ENCODE data around the gene SCO1. TPM values are rescaled to one million over a fixed set of nuclear protein-coding genes. Genes with fewer than 3 reads are reported as not detected.
"Not testable (repeated sequence)": the region's sequence is repeated elsewhere in the genome, so short reads cannot be mapped to it uniquely, and the experiment has no call there.

SCO1 gene
- total RNA-seq, 2 experiments from 2014 or later = 39.7 to 42.3 TPM

GRCh38 chr17:10724546-10725195 is 27.3 kb upstream of the SCO1 start:
- DNase-seq (no peak), ATAC-seq (no peak)
- Mint-ChIP-seq H3K27ac (no peak overlapping the region), H3K9me3 (ENCODE audit: low read depth) (no peaks in the 10 kb centered on the region), H3K27me3 (no peaks in the 10 kb centered on the region), H3K4me1 (peaks cover 16% of the 10 kb centered on the region), H3K36me3 (ENCODE audit: low read depth) (no peaks in the 10 kb centered on the region), H3K4me3 (no peak overlapping the region)
- intact Hi-C loops (cut with DNase I, micrococcal nuclease) = no loop called here
- ChIA-PET CTCF (interaction anchor here (0.6 kb wide), 1 partner anchor 13 kb away, joined by 3 read pairs; no protein-coding TSS in a partner anchor), POLR2A (no interaction called here)

GRCh38 chr17:10718547-10718946 is 21.2 kb upstream of the SCO1 start:
- Mint-ChIP-seq H3K27ac (no peak overlapping the region), H3K27me3 (no peaks in the 10 kb centered on the region), H3K4me3 (no peak overlapping the region), H3K9me3 (ENCODE audit: low read depth) (no peaks in the 10 kb centered on the region), H3K4me1 (peaks cover 7% of the 10 kb centered on the region), H3K36me3 (ENCODE audit: low read depth) (peaks cover 8% of the 10 kb centered on the region)
- CTCF ChIA-PET = interaction anchor here (1.7 kb wide), 1 partner anchor 18 kb away, joined by 4 read pairs; no protein-coding TSS in a partner anchor
- DNase-seq (no peak), ATAC-seq (no peak)
- intact Hi-C loops (cut with DNase I, micrococcal nuclease) = no loop called here
- POLR2A ChIA-PET = no interaction called here

GRCh38 chr17:10716218-10716617 is 18.9 kb upstream of the SCO1 start:
- peaks cover 7% of the 10 kb centered on the region for H3K4me1 Mint-ChIP-seq
- no peak for ATAC-seq
- CTCF ChIA-PET = no interaction called here

GRCh38 chr17:10713318-10713717 is 16.0 kb upstream of the SCO1 start:
- peaks cover 37% of the 10 kb centered on the region for H3K36me3 Mint-ChIP-seq (ENCODE audit: low read depth)
- H3K27me3 Mint-ChIP-seq = no peaks in the 10 kb centered on the region
- intact Hi-C loops (cut with DNase I, micrococcal nuclease) = no loop called here
- no peak for ATAC-seq
- no peaks in the 10 kb centered on the region for H3K9me3 Mint-ChIP-seq (ENCODE audit: low read depth)
- H3K4me1 Mint-ChIP-seq = peaks cover 7% of the 10 kb centered on the region
- H3K4me3 Mint-ChIP-seq = no peak overlapping the region
- no peak for DNase-seq
- ChIA-PET POLR2A (no interaction called here), CTCF (no interaction called here)
- no peak overlapping the region for H3K27ac Mint-ChIP-seq

More at GRCh38 chr17:10716218-10716617, 18.9 kb upstream of the SCO1 start:
- no peak overlapping the region for H3K4me3 Mint-ChIP-seq
- H3K27me3 Mint-ChIP-seq = no peaks in the 10 kb centered on the region
- no peaks in the 10 kb centered on the region for H3K9me3 Mint-ChIP-seq (ENCODE audit: low read depth)
- POLR2A ChIA-PET = no interaction called here
- no peak for DNase-seq
- intact Hi-C loops (cut with DNase I, micrococcal nuclease) = no loop called here
- no peak overlapping the region for H3K27ac Mint-ChIP-seq
- peaks cover 20% of the 10 kb centered on the region for H3K36me3 Mint-ChIP-seq (ENCODE audit: low read depth)

GRCh38 chr17:10705727-10706126 is 8.4 kb upstream of the SCO1 start:
- H3K27ac Mint-ChIP-seq = peak overlapping the region; percentile 61
- no peak for DNase-seq
- ChIA-PET POLR2A (no interaction called here), CTCF (interaction anchor here (0.6 to 1.3 kb wide), 2 partner anchors 9 to 14 kb away, joined by 4 read pairs; no protein-coding TSS in a partner anchor)
- peaks cover 47% of the 10 kb centered on the region for H3K4me1 Mint-ChIP-seq
- ATAC-seq = no peak
- peaks cover 46% of the 10 kb centered on the region for H3K36me3 Mint-ChIP-seq (ENCODE audit: low read depth)
- H3K9me3 Mint-ChIP-seq (ENCODE audit: low read depth) = no peaks in the 10 kb centered on the region
- H3K27me3 Mint-ChIP-seq = no peaks in the 10 kb centered on the region
- intact Hi-C loops (cut with DNase I, micrococcal nuclease) = no loop called here
- no peak overlapping the region for H3K4me3 Mint-ChIP-seq

GRCh38 chr17:10702574-10702973 is 5.2 kb upstream of the SCO1 start:
- Mint-ChIP-seq H3K36me3 (ENCODE audit: low read depth) (peaks cover 39% of the 10 kb centered on the region), H3K4me1 (peaks cover 58% of the 10 kb centered on the region), H3K9me3 (ENCODE audit: low read depth) (no peaks in the 10 kb centered on the region), H3K4me3 (no peak overlapping the region), H3K27me3 (no peaks in the 10 kb centered on the region), H3K27ac (peak overlapping the region; percentile 8)
- no peak for ATAC-seq
- ChIA-PET POLR2A (no interaction called here), CTCF (interaction anchor here (1.6 kb wide), 1 partner anchor 34 kb away, joined by 4 read pairs; no protein-coding TSS in a partner anchor)
- intact Hi-C loops (cut with DNase I, micrococcal nuclease) = no loop called here
- no peak for DNase-seq

- peaks cover 62% of the 10 kb centered on the region for H3K4me1 Mint-ChIP-seq
- DNase-seq = peak; percentile 12
- peak overlapping the region; percentile 94 for H3K27ac Mint-ChIP-seq
- H3K27me3 Mint-ChIP-seq = no peaks in the 10 kb centered on the region
- no peak for ATAC-seq
- H3K36me3 Mint-ChIP-seq (ENCODE audit: low read depth) = peaks cover 36% of the 10 kb centered on the region
- H3K4me3 Mint-ChIP-seq = peak overlapping the region; percentile 91
- ChIA-PET POLR2A (interaction anchor here (0.9 kb wide), 1 partner anchor 25 kb away, joined by 4 read pairs; no protein-coding TSS in a partner anchor), CTCF (interaction anchor here (0.7 to 1.2 kb wide), 3 partner anchors 11 to 1229 kb away, joined by 3 to 4 read pairs (median 3); no protein-coding TSS in a partner anchor)
- intact Hi-C loops (cut with DNase I, micrococcal nuclease) = loop anchor here (1.0 to 5.0 kb wide), 4 partner anchors 29 to 1322 kb away; partner anchors contain the start of genes CFAP52 (in 1 of the 2), MAP2K4 (in 1 of the 2), STX8 (in 1 of the 2) and ZNF18 (in 1 of the 2)
- no peaks in the 10 kb centered on the region for H3K9me3 Mint-ChIP-seq (ENCODE audit: low read depth)
Observed at GRCh38 chr17:10699856-10700255, 2.5 kb upstream of the SCO1 start.

- Mint-ChIP-seq H3K36me3 (ENCODE audit: low read depth) (peaks cover 41% of the 10 kb centered on the region), H3K4me1 (peaks cover 58% of the 10 kb centered on the region), H3K4me3 (peak overlapping the region; percentile 91), H3K27me3 (no peaks in the 10 kb centered on the region), H3K27ac (peak overlapping the region; percentile 89), H3K9me3 (ENCODE audit: low read depth) (no peaks in the 10 kb centered on the region)
- CTCF ChIA-PET = no interaction called here
- ATAC-seq = no peak
- intact Hi-C loops (cut with DNase I, micrococcal nuclease) = loop anchor here in 1 of 2 experiments (5.0 kb wide), 3 partner anchors 1121 to 1324 kb away; partner anchors contain the start of genes CFAP52, MAP2K4, STX8 and ZNF18
- POLR2A ChIA-PET = no interaction called here
- DNase-seq = peak; percentile 12
Observed at GRCh38 chr17:10698096-10698818, 924 bp upstream of the SCO1 start.

- intact Hi-C loops (cut with DNase I, micrococcal nuclease) = loop anchor here in 1 of 2 experiments (5.0 kb wide), 3 partner anchors 1119 to 1326 kb away; partner anchors contain the start of genes CFAP52, MAP2K4, STX8 and ZNF18
- H3K36me3 Mint-ChIP-seq (ENCODE audit: low read depth) = peaks cover 52% of the 10 kb centered on the region
- DNase-seq; H3K27me3 Mint-ChIP-seq; POLR2A ChIA-PET; H3K27ac Mint-ChIP-seq; ATAC-seq; H3K9me3 Mint-ChIP-seq (ENCODE audit: low read depth): not testable (repeated sequence)
- peaks cover 52% of the 10 kb centered on the region for H3K4me1 Mint-ChIP-seq
- peak overlapping the region; percentile 91 for H3K4me3 Mint-ChIP-seq
- CTCF ChIA-PET = interaction anchor here (0.6 to 2.6 kb wide), 7 partner anchors 12 to 149 kb away, joined by 3 to 15 read pairs (median 4); no protein-coding TSS in a partner anchor
Observed at GRCh38 chr17:10695875-10696407, 1.4 kb downstream of the SCO1 start.

GRCh38 chr17:10687499-10687898 is 9.8 kb downstream of the SCO1 start:
- ChIA-PET POLR2A (no interaction called here), CTCF (interaction anchor here (1.6 kb wide), 1 partner anchor 41 kb away, joined by 4 read pairs; no protein-coding TSS in a partner anchor)
- H3K27ac Mint-ChIP-seq = no peak overlapping the region
- no peaks in the 10 kb centered on the region for H3K27me3 Mint-ChIP-seq
- DNase-seq = no peak
- no peaks in the 10 kb centered on the region for H3K9me3 Mint-ChIP-seq (ENCODE audit: low read depth)
- ATAC-seq = peak; percentile 16
- no peak overlapping the region for H3K4me3 Mint-ChIP-seq
- peaks cover 28% of the 10 kb centered on the region for H3K4me1 Mint-ChIP-seq
- intact Hi-C loops (cut with DNase I, micrococcal nuclease) = no loop called here
- H3K36me3 Mint-ChIP-seq (ENCODE audit: low read depth) = peaks cover 64% of the 10 kb centered on the region

- H3K9me3 Mint-ChIP-seq (ENCODE audit: low read depth) = no peaks in the 10 kb centered on the region
- no peaks in the 10 kb centered on the region for H3K27me3 Mint-ChIP-seq
- intact Hi-C loops (cut with DNase I, micrococcal nuclease) = loop anchor here in 1 of 2 experiments (2.0 kb wide), 1 partner anchor 37 kb away; no protein-coding TSS in a partner anchor
- ChIA-PET POLR2A (no interaction called here), CTCF (interaction anchor here (0.6 to 3.0 kb wide), 18 partner anchors 8 to 192 kb away, joined by 3 to 20 read pairs (median 4); partner anchors contain the start of genes ADPRM and SCO1)
- peaks cover 54% of the 10 kb centered on the region for H3K36me3 Mint-ChIP-seq (ENCODE audit: low read depth)
- peaks cover 6% of the 10 kb centered on the region for H3K4me1 Mint-ChIP-seq
- ATAC-seq (no peak), DNase-seq (no peak)
- H3K27ac Mint-ChIP-seq = no peak overlapping the region
- H3K4me3 Mint-ChIP-seq = no peak overlapping the region
Observed at GRCh38 chr17:10683853-10684252, 13.5 kb downstream of the SCO1 start.
